Neural cell (in vitro differentiated cells): ENCODE measurements around the gene CIBAR2.

ENCODE experiments used
- CTCF ChIP-seq: fragments of 450-650 bp; IDR thresholded peaks from 2 replicates; pipeline ENCODE4 v1.5.1; 2014; ENCODE audit warnings: antibody characterized with exemption, mild to moderate bottlenecking, moderate library complexity; ENCODE audit not compliant: poor library complexity, severe bottlenecking
- EZH2 ChIP-seq: fragments of 200-600, 300-800 bp; shearing (Covaris generic), sonication (generic); IDR thresholded peaks from 2 replicates; pipeline ENCODE4 v1.6.1; 2014; ENCODE audit warnings: antibody characterized with exemption, low read length, borderline replicate concordance, mild to moderate bottlenecking; ENCODE audit not compliant: insufficient read depth, poor library complexity, severe bottlenecking
- POLR2AphosphoS5 ChIP-seq: IDR thresholded peaks from 2 replicates; pipeline ENCODE4 v1.6.1; 2012

GRCh38 chr16:85133290-85133599 is 21.0 kb upstream of the CIBAR2 start:
- TF ChIP-seq CTCF (no peak), EZH2 (no peak), POLR2AphosphoS5 (no peak)
